Loucy (cell line): ENCODE data around the gene BTN2A1.

Experiments used
- H2AFZ ChIP-seq: fragments of 200-600 bp; sonication (generic); 2 replicates; pipeline ENCODE4 v1.6.0; 2016; ENCODE audit warnings: antibody characterized with exemption, mild to moderate bottlenecking, low read length, moderate library complexity
- H3F3A ChIP-seq: fragments of 200-600 bp; 2 replicates; pipeline ENCODE4 v1.6.0; 2016; ENCODE audit warnings: antibody characterized with exemption, low read depth, mild to moderate bottlenecking
- H3K27me3 ChIP-seq: fragments of 200-600 bp; sonication (generic); 2 replicates; pipeline ENCODE4 v1.6.1; 2014; ENCODE audit warnings: low read length, mild to moderate bottlenecking; ENCODE audit not compliant: insufficient read depth, poor library complexity, severe bottlenecking
- H3K36me3 ChIP-seq: fragments of 200-600 bp; sonication (generic); 2 replicates; pipeline ENCODE4 v1.6.1; 2016; ENCODE audit warnings: low read length; ENCODE audit not compliant: insufficient read depth
- H3K4me1 ChIP-seq: fragments of 200-600 bp; sonication (generic); 2 replicates; pipeline ENCODE4 v1.5.1; 2014; ENCODE audit warnings: low read length, mild to moderate bottlenecking; ENCODE audit not compliant: insufficient read depth, poor library complexity, severe bottlenecking
- H3K4me2 ChIP-seq: fragments of 200-600 bp; sonication (generic); 2 replicates; pipeline ENCODE4 v1.6.0; 2014; ENCODE audit warnings: antibody characterized with exemption, low read length, low read depth, mild to moderate bottlenecking; ENCODE audit not compliant: poor library complexity, severe bottlenecking
- H3K4me3 ChIP-seq: fragments of 200-600 bp; sonication (generic); 2 replicates; pipeline ENCODE4 v1.5.1; 2014; ENCODE audit warnings: low read length, mild to moderate bottlenecking, mixed read lengths; ENCODE audit not compliant: poor library complexity, severe bottlenecking
- H3K79me2 ChIP-seq: fragments of 200-600 bp; sonication (generic); 2 replicates; pipeline ENCODE4 v1.6.1; 2014; ENCODE audit warnings: low read length; ENCODE audit not compliant: insufficient read depth
- H3K9ac ChIP-seq: fragments of 200-600 bp; sonication (generic); 2 replicates; pipeline ENCODE4 v1.6.0; 2014; ENCODE audit warnings: mild to moderate bottlenecking, low read depth, low read length, moderate library complexity; ENCODE audit not compliant: poor library complexity, severe bottlenecking
- H3K9me2 ChIP-seq: fragments of 200-600 bp; sonication (generic); replicated peaks from 2 replicates; pipeline ENCODE4 v1.6.1; 2016; ENCODE audit warnings: low read depth, low read length, mixed read lengths
- H3K9me3 ChIP-seq: fragments of 200-600 bp; sonication (generic); 2 replicates; pipeline ENCODE4 v1.6.1; 2014; ENCODE audit warnings: mild to moderate bottlenecking, antibody characterized with exemption, low read length, low read depth; ENCODE audit not compliant: insufficient read depth
- H4K20me1 ChIP-seq: fragments of 200-600 bp; sonication (generic); 2 replicates; pipeline ENCODE4 v1.6.0; 2014; ENCODE audit warnings: antibody characterized with exemption, low read length, mild to moderate bottlenecking; ENCODE audit not compliant: insufficient read depth, poor library complexity, severe bottlenecking
- EZH2phosphoT487 ChIP-seq: fragments of 200-600 bp; IDR thresholded peaks from 2 replicates; pipeline ENCODE4 v1.6.1; 2018; ENCODE audit warnings: antibody characterized with exemption, mild to moderate bottlenecking, moderate library complexity, borderline replicate concordance
- TF ChIP-seq, protein P1 (sequence below): fragments of 200-600 bp; sonication (generic); conservative IDR thresholded peaks from 2 replicates; pipeline ENCODE4 v1.5.1; 2014; ENCODE audit warnings: mild to moderate bottlenecking, antibody characterized with exemption, low read length

Gene BTN2A1

DNA sequence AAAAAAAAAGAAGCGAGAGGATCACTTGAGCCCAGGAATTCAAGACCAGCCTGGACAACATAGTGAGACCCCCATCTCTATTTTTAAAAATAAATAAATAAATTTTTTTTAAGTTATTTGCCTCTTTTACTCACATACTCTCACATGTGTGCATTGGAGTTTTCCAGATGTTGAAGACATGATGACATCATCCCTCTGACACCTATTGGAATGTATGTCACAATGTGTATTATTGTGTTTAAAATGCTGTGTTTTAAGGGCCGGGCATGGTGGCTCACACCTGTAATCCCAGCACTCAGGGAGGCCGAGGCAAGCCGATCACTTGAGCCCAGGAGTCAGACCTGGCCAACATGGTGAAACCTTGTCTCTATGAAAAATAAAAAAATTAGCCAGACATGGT, 24.6 kb downstream of the BTN2A1 start:
- no peaks in the 10 kb centered on the region for H4K20me1 ChIP-seq
- H3K9ac ChIP-seq: no peak overlapping the region
- H3K9me2 ChIP-seq: no peaks in the 10 kb centered on the region
- no peaks in the 10 kb centered on the region for H3K79me2 ChIP-seq
- H2AFZ ChIP-seq: no peak overlapping the region
- H3K4me1 ChIP-seq: peaks cover 29% of the 10 kb centered on the region
- no peak overlapping the region for H3K4me2 ChIP-seq
- H3K4me3 ChIP-seq: no peak overlapping the region
- H3K9me3 ChIP-seq: no peaks in the 10 kb centered on the region; the same call in 1 of the 2 replicates
- no peak for TF ChIP-seq EZH2phosphoT487
- TF ChIP-seq, protein P1, sequence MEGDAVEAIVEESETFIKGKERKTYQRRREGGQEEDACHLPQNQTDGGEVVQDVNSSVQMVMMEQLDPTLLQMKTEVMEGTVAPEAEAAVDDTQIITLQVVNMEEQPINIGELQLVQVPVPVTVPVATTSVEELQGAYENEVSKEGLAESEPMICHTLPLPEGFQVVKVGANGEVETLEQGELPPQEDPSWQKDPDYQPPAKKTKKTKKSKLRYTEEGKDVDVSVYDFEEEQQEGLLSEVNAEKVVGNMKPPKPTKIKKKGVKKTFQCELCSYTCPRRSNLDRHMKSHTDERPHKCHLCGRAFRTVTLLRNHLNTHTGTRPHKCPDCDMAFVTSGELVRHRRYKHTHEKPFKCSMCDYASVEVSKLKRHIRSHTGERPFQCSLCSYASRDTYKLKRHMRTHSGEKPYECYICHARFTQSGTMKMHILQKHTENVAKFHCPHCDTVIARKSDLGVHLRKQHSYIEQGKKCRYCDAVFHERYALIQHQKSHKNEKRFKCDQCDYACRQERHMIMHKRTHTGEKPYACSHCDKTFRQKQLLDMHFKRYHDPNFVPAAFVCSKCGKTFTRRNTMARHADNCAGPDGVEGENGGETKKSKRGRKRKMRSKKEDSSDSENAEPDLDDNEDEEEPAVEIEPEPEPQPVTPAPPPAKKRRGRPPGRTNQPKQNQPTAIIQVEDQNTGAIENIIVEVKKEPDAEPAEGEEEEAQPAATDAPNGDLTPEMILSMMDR: no peak
- H3F3A ChIP-seq: no peaks in the 10 kb centered on the region
- no peaks in the 10 kb centered on the region for H3K36me3 ChIP-seq
- no peaks in the 10 kb centered on the region for H3K27me3 ChIP-seq

DNA sequence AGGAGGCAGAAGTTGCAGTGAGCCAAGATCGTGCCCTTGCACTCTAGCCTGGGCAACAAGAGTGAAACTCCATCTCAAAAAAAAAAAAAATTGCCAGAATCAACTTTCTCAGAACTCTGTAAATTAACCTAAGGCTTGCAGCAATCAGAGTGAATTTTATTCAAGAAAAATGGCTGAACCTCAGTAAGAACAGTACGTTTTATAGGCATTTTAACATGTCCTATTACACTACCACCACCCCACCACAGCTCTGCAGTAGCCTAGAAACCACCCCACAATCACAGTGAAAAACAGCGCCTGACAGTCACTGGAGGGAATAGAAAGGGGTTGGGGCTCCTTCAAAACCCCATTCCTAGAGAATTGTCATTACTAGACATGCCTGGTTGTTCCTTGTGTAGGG, 26.0 kb downstream of the BTN2A1 start:
- H2AFZ ChIP-seq: no peak overlapping the region
- H4K20me1 ChIP-seq: no peaks in the 10 kb centered on the region
- no peaks in the 10 kb centered on the region for H3K27me3 ChIP-seq
- no peak overlapping the region for H3K9ac ChIP-seq
- no peak overlapping the region for H3K4me2 ChIP-seq
- no peaks in the 10 kb centered on the region for H3K9me2 ChIP-seq
- no peaks in the 10 kb centered on the region for H3F3A ChIP-seq
- H3K9me3 ChIP-seq: no peaks in the 10 kb centered on the region; the same call in 1 of the 2 replicates
- H3K4me1 ChIP-seq: peaks cover 24% of the 10 kb centered on the region
- TF ChIP-seq, protein P1: no peak
- no peak for TF ChIP-seq EZH2phosphoT487
- no peaks in the 10 kb centered on the region for H3K36me3 ChIP-seq
- no peak overlapping the region for H3K4me3 ChIP-seq
- H3K79me2 ChIP-seq: no peaks in the 10 kb centered on the region

DNA sequence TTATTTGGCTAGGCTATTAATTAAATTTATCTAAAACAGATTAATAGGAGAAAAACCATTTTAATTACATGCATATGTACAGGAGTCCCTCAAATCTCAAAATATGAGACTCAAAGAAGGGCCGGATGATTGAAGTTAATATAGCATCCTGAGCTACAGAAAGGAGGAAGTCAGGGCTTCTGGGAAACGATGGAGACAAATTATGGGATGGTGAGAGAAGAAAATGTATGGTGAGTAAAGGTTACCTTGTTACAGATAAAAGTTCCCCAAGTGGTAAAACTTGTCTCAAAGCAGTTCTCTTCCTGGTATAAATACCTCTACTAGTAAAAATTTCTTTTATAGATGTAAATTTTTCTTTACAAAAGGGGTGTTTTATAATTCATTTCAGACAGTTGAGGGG, 26.4 kb downstream of the BTN2A1 start:
- Histone ChIP-seq H3K9ac (no peak overlapping the region), H3F3A (no peaks in the 10 kb centered on the region), H2AFZ (no peak overlapping the region), H3K9me2 (no peaks in the 10 kb centered on the region), H3K27me3 (no peaks in the 10 kb centered on the region), H3K36me3 (no peaks in the 10 kb centered on the region), H4K20me1 (no peaks in the 10 kb centered on the region), H3K4me2 (no peak overlapping the region), H3K9me3 (no peaks in the 10 kb centered on the region; the same call in 1 of the 2 replicates), H3K4me1 (peaks cover 24% of the 10 kb centered on the region), H3K4me3 (no peak overlapping the region), H3K79me2 (no peaks in the 10 kb centered on the region)
- TF ChIP-seq, protein P1: no peak
- no peak for TF ChIP-seq EZH2phosphoT487
